ENCODE data around the gene OR4K5.

- TF ChIP-seq POLR2A (IDR thresholded peaks at IDR 0.05), result no peak
- TF ChIP-seq, protein P1, sequence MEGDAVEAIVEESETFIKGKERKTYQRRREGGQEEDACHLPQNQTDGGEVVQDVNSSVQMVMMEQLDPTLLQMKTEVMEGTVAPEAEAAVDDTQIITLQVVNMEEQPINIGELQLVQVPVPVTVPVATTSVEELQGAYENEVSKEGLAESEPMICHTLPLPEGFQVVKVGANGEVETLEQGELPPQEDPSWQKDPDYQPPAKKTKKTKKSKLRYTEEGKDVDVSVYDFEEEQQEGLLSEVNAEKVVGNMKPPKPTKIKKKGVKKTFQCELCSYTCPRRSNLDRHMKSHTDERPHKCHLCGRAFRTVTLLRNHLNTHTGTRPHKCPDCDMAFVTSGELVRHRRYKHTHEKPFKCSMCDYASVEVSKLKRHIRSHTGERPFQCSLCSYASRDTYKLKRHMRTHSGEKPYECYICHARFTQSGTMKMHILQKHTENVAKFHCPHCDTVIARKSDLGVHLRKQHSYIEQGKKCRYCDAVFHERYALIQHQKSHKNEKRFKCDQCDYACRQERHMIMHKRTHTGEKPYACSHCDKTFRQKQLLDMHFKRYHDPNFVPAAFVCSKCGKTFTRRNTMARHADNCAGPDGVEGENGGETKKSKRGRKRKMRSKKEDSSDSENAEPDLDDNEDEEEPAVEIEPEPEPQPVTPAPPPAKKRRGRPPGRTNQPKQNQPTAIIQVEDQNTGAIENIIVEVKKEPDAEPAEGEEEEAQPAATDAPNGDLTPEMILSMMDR (IDR thresholded peaks at IDR 0.05), result no peak
- no peak for TF ChIP-seq POLR2AphosphoS5 (IDR thresholded peaks at IDR 0.05)
Observed at GRCh38 chr14:19911114-19911513, 9.3 kb upstream of the OR4K5 start.
